Measurements from ENCODE around the gene DOC2A. TPM values are rescaled to one million over a fixed set of nuclear protein-coding genes. Genes with fewer than 3 reads are reported as not detected.

Gene DOC2A
- total and polyA plus RNA-seq, 9 of the 15 experiments (the other 6 are each of a cell fraction or from before 2014, with no cell fraction given): 0.03 to 0.38 (median 0.28) TPM; not detected in 1

GRCh38 chr16:29995324-29995910 is 15.4 kb downstream of the DOC2A start, which contains the start of gene HIRIP3 (continued):
- TF ChIP-seq ZBTB2 (IDR thresholded peaks at IDR 0.05): peak; percentile 85
- peak; percentile 64; the same call in 1 of the 2 replicates for TF ChIP-seq SUPT5H (IDR thresholded peaks at IDR 0.05)
- TF ChIP-seq E2F6 (IDR thresholded peaks at IDR 0.05; ENCODE audit: borderline replicate concordance in 1 of 2, extremely low read depth in 1 of 2, insufficient read depth in 1 of 2, insufficient read length in 1 of 2, low read depth in 1 of 2, low read length in 1 of 2, poor library complexity in 1 of 2, severe bottlenecking in 1 of 2): peak; percentile 98
- peak; percentile 77; the same call in 1 of the 2 replicates for TF ChIP-seq ZNF175 (CRISPR knock-in tag; IDR thresholded peaks at IDR 0.05; ENCODE audit: low read depth)
- peak; percentile 36 for TF ChIP-seq PHF20 (IDR thresholded peaks at IDR 0.05; ENCODE audit: partially characterized antibody)
- no peak for TF ChIP-seq ETV6 (IDR thresholded peaks at IDR 0.05; ENCODE audit: borderline replicate concordance in 1 of 2, low read depth in 2 of 2, low read length in 1 of 2)
- TF ChIP-seq ETV6 (CRISPR knock-in tag; IDR thresholded peaks at IDR 0.05; ENCODE audit: borderline replicate concordance): no peak
- TF ChIP-seq RNF219 (CRISPR knock-in tag; IDR thresholded peaks at IDR 0.05): no peak
- TF ChIP-seq ZNF75A (CRISPR knock-in tag; IDR thresholded peaks at IDR 0.05): 0 out of 2 replicates have a peak, but pooled peaks have one; percentile 37
- TF ChIP-seq NONO (IDR thresholded peaks at IDR 0.05; ENCODE audit: low read depth in 2 of 2, low read length in 1 of 2): no peak
- TF ChIP-seq ZNF551 (CRISPR knock-in tag; IDR thresholded peaks at IDR 0.05): no peak
- TF ChIP-seq RBM17 (IDR thresholded peaks at IDR 0.05; ENCODE audit: borderline replicate concordance, low read depth, low read length): no peak
- TF ChIP-seq ZNF146 (CRISPR knock-in tag; IDR thresholded peaks at IDR 0.05; ENCODE audit: unreplicated experiment): no peak
- TF ChIP-seq SOX6 (IDR thresholded peaks at IDR 0.05): no peak
